ENCODE measurements around the gene NDUFS2. TPM values are rescaled to one million over a fixed set of nuclear protein-coding genes. Genes with fewer than 3 reads are reported as not detected.

The NDUFS2 gene
- total RNA-seq, 2 experiments from 2014 or later, result 98.3 to 103 TPM

GRCh38 chr1:161173711-161174110 is 28.5 kb upstream of the NDUFS2 start:
- DNase-seq, result no peak
- intact Hi-C loops (cut with micrococcal nuclease), result no loop called here
- Mint-ChIP-seq H3K9me3 (no peaks in the 10 kb centered on the region), H3K27me3 (no peaks in the 10 kb centered on the region), H3K4me3 (no peak overlapping the region), H3K4me1 (ENCODE audit: low read depth) (peaks cover 37% of the 10 kb centered on the region), H3K27ac (peak overlapping the region; percentile 35), H3K36me3 (peaks cover 27% of the 10 kb centered on the region)
- ChIA-PET POLR2A (no interaction called here), CTCF (interaction anchor here (0.5 to 0.7 kb wide), 2 partner anchors 184 to 208 kb away, joined by 3 read pairs; no protein-coding TSS in a partner anchor)

GRCh38 chr1:161174911-161175310 is 27.3 kb upstream of the NDUFS2 start:
- no peaks in the 10 kb centered on the region for H3K27me3 Mint-ChIP-seq
- H3K4me3 Mint-ChIP-seq, result no peak overlapping the region
- DNase-seq, result no peak
- H3K27ac Mint-ChIP-seq, result peak overlapping the region; percentile 39
- POLR2A ChIA-PET, result interaction anchor here (3.7 kb wide), 1 partner anchor 8 kb away, joined by 41 read pairs; the partner anchor contains the start of gene PPOX
- peaks cover 37% of the 10 kb centered on the region for H3K4me1 Mint-ChIP-seq (ENCODE audit: low read depth)
- peaks cover 27% of the 10 kb centered on the region for H3K36me3 Mint-ChIP-seq
- CTCF ChIA-PET, result interaction anchor here (1.1 to 2.9 kb wide), 2 partner anchors 9 to 18 kb away, joined by 6 to 7 read pairs; partner anchors contain the start of gene PPOX
- no peaks in the 10 kb centered on the region for H3K9me3 Mint-ChIP-seq
- intact Hi-C loops (cut with micrococcal nuclease), result no loop called here

- DNase-seq, result no peak
- ChIA-PET POLR2A (interaction anchor here (1.1 to 3.7 kb wide), 4 partner anchors 9 to 29 kb away, joined by 4 to 41 read pairs (median 6); partner anchors contain the start of genes PPOX and UFC1), CTCF (interaction anchor here (0.8 to 2.9 kb wide), 5 partner anchors 10 to 206 kb away, joined by 3 to 19 read pairs (median 7); partner anchors contain the start of genes PPOX and TOMM40L)
- Mint-ChIP-seq H3K36me3 (peaks cover 26% of the 10 kb centered on the region), H3K27me3 (no peaks in the 10 kb centered on the region), H3K4me3 (peak overlapping the region; percentile 100), H3K4me1 (ENCODE audit: low read depth) (peaks cover 46% of the 10 kb centered on the region), H3K27ac (peak overlapping the region; percentile 97), H3K9me3 (no peaks in the 10 kb centered on the region)
- intact Hi-C loops (cut with micrococcal nuclease), result no loop called here
These were observed 26.3 kb upstream of the NDUFS2 start for GRCh38 chr1:161175771-161176453.

GRCh38 chr1:161176468-161177111 is 25.6 kb upstream of the NDUFS2 start:
- peaks cover 51% of the 10 kb centered on the region for H3K4me1 Mint-ChIP-seq (ENCODE audit: low read depth)
- no peaks in the 10 kb centered on the region for H3K9me3 Mint-ChIP-seq
- CTCF ChIA-PET, result interaction anchor here (0.8 to 2.9 kb wide), 6 partner anchors 11 to 205 kb away, joined by 3 to 19 read pairs (median 6); partner anchors contain the start of genes PPOX, TOMM40L and UFC1
- H3K27me3 Mint-ChIP-seq, result no peaks in the 10 kb centered on the region
- H3K27ac Mint-ChIP-seq, result peak overlapping the region; percentile 97
- peaks cover 21% of the 10 kb centered on the region for H3K36me3 Mint-ChIP-seq
- DNase-seq, result no peak
- peak overlapping the region; percentile 100 for H3K4me3 Mint-ChIP-seq
- intact Hi-C loops (cut with micrococcal nuclease), result no loop called here
- POLR2A ChIA-PET, result interaction anchor here (0.8 to 3.7 kb wide), 5 partner anchors 10 to 28 kb away, joined by 3 to 41 read pairs (median 5); partner anchors contain the start of genes NDUFS2, PPOX and UFC1

- intact Hi-C loops (cut with micrococcal nuclease), result no loop called here
- peaks cover 58% of the 10 kb centered on the region for H3K4me1 Mint-ChIP-seq (ENCODE audit: low read depth)
- no peaks in the 10 kb centered on the region for H3K9me3 Mint-ChIP-seq
- peak within 1 kb of the TSS; percentile 100 for H3K4me3 Mint-ChIP-seq
- peak within 1 kb of the TSS; percentile 97 for H3K27ac Mint-ChIP-seq
- no peaks in the 10 kb centered on the region for H3K27me3 Mint-ChIP-seq
- H3K36me3 Mint-ChIP-seq, result peaks cover 17% of the 10 kb centered on the region
- DNase-seq, result peak; percentile 97
- ChIA-PET CTCF (interaction anchor here (1.0 to 2.9 kb wide), 5 partner anchors 12 to 49 kb away, joined by 3 to 19 read pairs (median 7); partner anchors contain the start of genes PPOX, TOMM40L and UFC1), POLR2A (interaction anchor here (0.6 to 3.7 kb wide), 6 partner anchors 11 to 48 kb away, joined by 3 to 41 read pairs (median 5); partner anchors contain the start of genes NDUFS2, PPOX and UFC1)
These were observed 24.8 kb upstream of the NDUFS2 start, which contains the start of gene B4GALT3 for GRCh38 chr1:161177112-161177935. Gene B4GALT3, minus strand, starts transcription at chr1:161177507. Its CDS starts 1,447 bp downstream, at chr1:161176060.

- intact Hi-C loops (cut with micrococcal nuclease), result no loop called here
- CTCF ChIA-PET, result interaction anchor here (2.0 to 2.1 kb wide), 2 partner anchors 12 to 48 kb away, joined by 16 to 19 read pairs; partner anchors contain the start of genes PPOX and TOMM40L
- POLR2A ChIA-PET, result interaction anchor here (0.6 to 3.7 kb wide), 3 partner anchors 11 to 48 kb away, joined by 5 to 41 read pairs (median 7); partner anchors contain the start of genes PPOX and UFC1
- H3K4me1 Mint-ChIP-seq (ENCODE audit: low read depth), result peaks cover 63% of the 10 kb centered on the region
- no peak for DNase-seq
- no peaks in the 10 kb centered on the region for H3K9me3 Mint-ChIP-seq
- H3K27ac Mint-ChIP-seq, result peak overlapping the region; percentile 97
- peaks cover 17% of the 10 kb centered on the region for H3K36me3 Mint-ChIP-seq
- no peaks in the 10 kb centered on the region for H3K27me3 Mint-ChIP-seq
- H3K4me3 Mint-ChIP-seq, result peak overlapping the region; percentile 100
These were observed 24.3 kb upstream of the NDUFS2 start for GRCh38 chr1:161177936-161178244.

GRCh38 chr1:161179698-161180097 is 22.5 kb upstream of the NDUFS2 start:
- H3K4me3 Mint-ChIP-seq, result no peak overlapping the region

GRCh38 chr1:161180639-161181038 is 21.5 kb upstream of the NDUFS2 start:
- CTCF ChIA-PET, result interaction anchor here (0.9 to 5.3 kb wide), 6 partner anchors 11 to 45 kb away, joined by 3 to 45 read pairs (median 19); partner anchors contain the start of genes PPOX and TOMM40L
- H3K4me1 Mint-ChIP-seq (ENCODE audit: low read depth), result peaks cover 71% of the 10 kb centered on the region
- intact Hi-C loops (cut with micrococcal nuclease), result loop anchor here (5.0 kb wide), 1 partner anchor 202 kb away; no protein-coding TSS in a partner anchor

More at GRCh38 chr1:161179698-161180097, 22.5 kb upstream of the NDUFS2 start:
- H3K36me3 Mint-ChIP-seq, result peaks cover 7% of the 10 kb centered on the region
- POLR2A ChIA-PET, result no interaction called here
- H3K4me1 Mint-ChIP-seq (ENCODE audit: low read depth), result peaks cover 73% of the 10 kb centered on the region
- H3K9me3 Mint-ChIP-seq, result no peaks in the 10 kb centered on the region
- no peak for DNase-seq
- H3K27me3 Mint-ChIP-seq, result no peaks in the 10 kb centered on the region
- CTCF ChIA-PET, result interaction anchor here (0.9 to 5.3 kb wide), 4 partner anchors 14 to 46 kb away, joined by 3 to 45 read pairs (median 23); partner anchors contain the start of genes PPOX and TOMM40L
- no peak overlapping the region for H3K27ac Mint-ChIP-seq
- intact Hi-C loops (cut with micrococcal nuclease), result loop anchor here (5.0 kb wide), 1 partner anchor 203 kb away; no protein-coding TSS in a partner anchor

GRCh38 chr1:161182214-161182613 is 20.0 kb upstream of the NDUFS2 start:
- Mint-ChIP-seq H3K36me3 (peaks cover under 1% of the 10 kb centered on the region), H3K9me3 (no peaks in the 10 kb centered on the region), H3K27me3 (no peaks in the 10 kb centered on the region), H3K4me1 (ENCODE audit: low read depth) (peaks cover 76% of the 10 kb centered on the region), H3K27ac (peak overlapping the region; percentile 95), H3K4me3 (peak overlapping the region; percentile 3)
- CTCF ChIA-PET, result interaction anchor here (0.6 to 5.3 kb wide), 18 partner anchors 9 to 258 kb away, joined by 3 to 45 read pairs (median 4); partner anchors contain the start of genes ADAMTS4, PPOX, TOMM40L and UFC1
- peak; percentile 80 for DNase-seq
- POLR2A ChIA-PET, result interaction anchor here (0.7 to 1.7 kb wide), 5 partner anchors 9 to 64 kb away, joined by 3 to 14 read pairs (median 4); partner anchors contain the start of genes NDUFS2, NIT1, PFDN2 and PPOX
- intact Hi-C loops (cut with micrococcal nuclease), result loop anchor here (5.0 kb wide), 1 partner anchor 200 kb away; no protein-coding TSS in a partner anchor

More at GRCh38 chr1:161180639-161181038, 21.5 kb upstream of the NDUFS2 start:
- peaks cover 2% of the 10 kb centered on the region for H3K36me3 Mint-ChIP-seq
- H3K9me3 Mint-ChIP-seq, result no peaks in the 10 kb centered on the region
- peak overlapping the region; percentile 81 for H3K27ac Mint-ChIP-seq
- DNase-seq, result no peak
- H3K4me3 Mint-ChIP-seq, result no peak overlapping the region
- POLR2A ChIA-PET, result interaction anchor here (1.7 kb wide), 1 partner anchor 45 kb away, joined by 4 read pairs; the partner anchor contains the start of gene TOMM40L
- H3K27me3 Mint-ChIP-seq, result no peaks in the 10 kb centered on the region

- H3K36me3 Mint-ChIP-seq, result no peaks in the 10 kb centered on the region
- peak overlapping the region; percentile 49 for H3K4me3 Mint-ChIP-seq
- H3K4me1 Mint-ChIP-seq (ENCODE audit: low read depth), result peaks cover 81% of the 10 kb centered on the region
- peak; percentile 89 for DNase-seq
- no peaks in the 10 kb centered on the region for H3K9me3 Mint-ChIP-seq
- peak overlapping the region; percentile 95 for H3K27ac Mint-ChIP-seq
- intact Hi-C loops (cut with micrococcal nuclease), result loop anchor here (1.0 to 2.0 kb wide), 4 partner anchors 17 to 206 kb away; partner anchors contain the start of genes NDUFS2 and PPOX
- ChIA-PET CTCF (interaction anchor here (0.6 to 3.6 kb wide), 6 partner anchors 14 to 202 kb away, joined by 3 to 17 read pairs (median 4); partner anchors contain the start of genes PPOX and TOMM40L), POLR2A (interaction anchor here (1.6 kb wide), 1 partner anchor 17 kb away, joined by 9 read pairs; the partner anchor contains the start of gene NDUFS2)
- H3K27me3 Mint-ChIP-seq, result no peaks in the 10 kb centered on the region
These were observed 16.9 kb upstream of the NDUFS2 start for GRCh38 chr1:161185282-161185682.
